ENCODE data around the gene TPSG1.

- TF ChIP-seq, protein P1, sequence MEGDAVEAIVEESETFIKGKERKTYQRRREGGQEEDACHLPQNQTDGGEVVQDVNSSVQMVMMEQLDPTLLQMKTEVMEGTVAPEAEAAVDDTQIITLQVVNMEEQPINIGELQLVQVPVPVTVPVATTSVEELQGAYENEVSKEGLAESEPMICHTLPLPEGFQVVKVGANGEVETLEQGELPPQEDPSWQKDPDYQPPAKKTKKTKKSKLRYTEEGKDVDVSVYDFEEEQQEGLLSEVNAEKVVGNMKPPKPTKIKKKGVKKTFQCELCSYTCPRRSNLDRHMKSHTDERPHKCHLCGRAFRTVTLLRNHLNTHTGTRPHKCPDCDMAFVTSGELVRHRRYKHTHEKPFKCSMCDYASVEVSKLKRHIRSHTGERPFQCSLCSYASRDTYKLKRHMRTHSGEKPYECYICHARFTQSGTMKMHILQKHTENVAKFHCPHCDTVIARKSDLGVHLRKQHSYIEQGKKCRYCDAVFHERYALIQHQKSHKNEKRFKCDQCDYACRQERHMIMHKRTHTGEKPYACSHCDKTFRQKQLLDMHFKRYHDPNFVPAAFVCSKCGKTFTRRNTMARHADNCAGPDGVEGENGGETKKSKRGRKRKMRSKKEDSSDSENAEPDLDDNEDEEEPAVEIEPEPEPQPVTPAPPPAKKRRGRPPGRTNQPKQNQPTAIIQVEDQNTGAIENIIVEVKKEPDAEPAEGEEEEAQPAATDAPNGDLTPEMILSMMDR (IDR thresholded peaks at IDR 0.05; ENCODE audit: insufficient read depth, low read length) = no peak
- TF ChIP-seq, protein P2, sequence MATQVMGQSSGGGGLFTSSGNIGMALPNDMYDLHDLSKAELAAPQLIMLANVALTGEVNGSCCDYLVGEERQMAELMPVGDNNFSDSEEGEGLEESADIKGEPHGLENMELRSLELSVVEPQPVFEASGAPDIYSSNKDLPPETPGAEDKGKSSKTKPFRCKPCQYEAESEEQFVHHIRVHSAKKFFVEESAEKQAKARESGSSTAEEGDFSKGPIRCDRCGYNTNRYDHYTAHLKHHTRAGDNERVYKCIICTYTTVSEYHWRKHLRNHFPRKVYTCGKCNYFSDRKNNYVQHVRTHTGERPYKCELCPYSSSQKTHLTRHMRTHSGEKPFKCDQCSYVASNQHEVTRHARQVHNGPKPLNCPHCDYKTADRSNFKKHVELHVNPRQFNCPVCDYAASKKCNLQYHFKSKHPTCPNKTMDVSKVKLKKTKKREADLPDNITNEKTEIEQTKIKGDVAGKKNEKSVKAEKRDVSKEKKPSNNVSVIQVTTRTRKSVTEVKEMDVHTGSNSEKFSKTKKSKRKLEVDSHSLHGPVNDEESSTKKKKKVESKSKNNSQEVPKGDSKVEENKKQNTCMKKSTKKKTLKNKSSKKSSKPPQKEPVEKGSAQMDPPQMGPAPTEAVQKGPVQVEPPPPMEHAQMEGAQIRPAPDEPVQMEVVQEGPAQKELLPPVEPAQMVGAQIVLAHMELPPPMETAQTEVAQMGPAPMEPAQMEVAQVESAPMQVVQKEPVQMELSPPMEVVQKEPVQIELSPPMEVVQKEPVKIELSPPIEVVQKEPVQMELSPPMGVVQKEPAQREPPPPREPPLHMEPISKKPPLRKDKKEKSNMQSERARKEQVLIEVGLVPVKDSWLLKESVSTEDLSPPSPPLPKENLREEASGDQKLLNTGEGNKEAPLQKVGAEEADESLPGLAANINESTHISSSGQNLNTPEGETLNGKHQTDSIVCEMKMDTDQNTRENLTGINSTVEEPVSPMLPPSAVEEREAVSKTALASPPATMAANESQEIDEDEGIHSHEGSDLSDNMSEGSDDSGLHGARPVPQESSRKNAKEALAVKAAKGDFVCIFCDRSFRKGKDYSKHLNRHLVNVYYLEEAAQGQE (IDR thresholded peaks at IDR 0.05; ENCODE audit: insufficient replicate concordance, low read depth) = no peak
- no peak for TF ChIP-seq GABPA (IDR thresholded peaks at IDR 0.05; ENCODE audit: low read depth)
- no peak for TF ChIP-seq POLR2AphosphoS5 (IDR thresholded peaks at IDR 0.05; ENCODE audit: low read depth)
- no peak for TF ChIP-seq SPI1 (IDR thresholded peaks at IDR 0.05; ENCODE audit: borderline replicate concordance, low read depth)
Measured at GRCh38 chr16:1216296-1216619, 8.8 kb downstream of the TPSG1 start.

All from HL-60 (cell line).